ENCODE results near the gene KDM2B.

DNA sequence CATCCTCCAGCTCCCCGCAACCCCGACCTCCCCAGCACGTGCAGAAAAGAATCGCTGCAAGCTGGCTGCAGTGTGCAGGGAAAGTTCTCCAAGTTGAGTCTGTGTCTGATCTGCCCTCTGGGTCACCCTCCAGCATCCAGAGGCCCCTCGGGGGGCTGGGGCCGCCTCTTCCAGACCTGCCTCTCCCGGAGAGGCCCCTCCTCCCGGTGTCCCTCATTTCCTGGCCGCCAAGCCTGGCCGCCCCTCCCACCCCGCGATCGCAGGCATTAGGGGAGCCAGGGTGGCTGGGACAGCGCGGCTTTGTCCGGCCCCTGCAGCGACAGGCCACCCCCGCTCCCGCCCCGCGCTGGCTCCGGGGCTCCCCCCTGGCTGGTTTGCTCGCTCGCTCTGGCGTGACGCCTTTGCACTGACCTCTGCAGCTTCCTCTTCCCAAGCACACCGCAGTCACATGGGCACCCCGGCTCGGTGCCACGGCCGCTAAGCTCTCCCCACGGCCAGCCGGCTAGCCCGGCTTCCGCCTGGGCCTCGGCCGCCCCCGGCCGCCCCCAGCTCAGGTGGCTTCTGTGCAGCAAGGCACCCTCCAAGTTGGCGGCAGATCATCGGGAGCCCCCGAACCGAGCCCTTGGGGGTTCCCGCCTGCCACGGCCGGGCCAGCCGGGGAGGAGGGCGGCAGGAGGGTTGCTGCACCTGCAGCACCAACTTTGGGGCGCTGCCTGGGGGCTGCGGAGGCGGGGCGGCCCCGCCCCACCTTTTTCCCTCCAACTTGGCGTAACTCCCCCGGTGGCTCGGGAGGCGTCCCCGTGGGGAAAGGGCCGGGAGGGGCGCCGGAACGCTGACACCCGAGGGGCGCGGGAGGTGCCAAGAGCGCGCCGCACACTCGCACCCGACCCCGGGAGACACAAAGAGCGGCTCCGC, 43.7 kb downstream of the KDM2B start:
- TF ChIP-seq, protein P1, sequence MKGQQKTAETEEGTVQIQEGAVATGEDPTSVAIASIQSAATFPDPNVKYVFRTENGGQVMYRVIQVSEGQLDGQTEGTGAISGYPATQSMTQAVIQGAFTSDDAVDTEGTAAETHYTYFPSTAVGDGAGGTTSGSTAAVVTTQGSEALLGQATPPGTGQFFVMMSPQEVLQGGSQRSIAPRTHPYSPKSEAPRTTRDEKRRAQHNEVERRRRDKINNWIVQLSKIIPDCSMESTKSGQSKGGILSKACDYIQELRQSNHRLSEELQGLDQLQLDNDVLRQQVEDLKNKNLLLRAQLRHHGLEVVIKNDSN (IDR thresholded peaks at IDR 0.05; ENCODE audit: borderline replicate concordance, low read depth), result peak; percentile 82
- TF ChIP-seq CTCF (IDR thresholded peaks at IDR 0.05), result no peak
- TF ChIP-seq RAD21 (IDR thresholded peaks at IDR 0.05; ENCODE audit: low read length), result no peak
- TF ChIP-seq PBX3 (IDR thresholded peaks at IDR 0.05), result no peak
- no peak for TF ChIP-seq TAF1 (IDR thresholded peaks at IDR 0.05; ENCODE audit: borderline replicate concordance, low read depth, low read length)
- no peak for TF ChIP-seq EP300 (IDR thresholded peaks at IDR 0.05; ENCODE audit: borderline replicate concordance in 1 of 2, low read depth in 1 of 2, low read length in 1 of 2)
- TF ChIP-seq YY1 (IDR thresholded peaks at IDR 0.05; ENCODE audit: low read depth), result no peak
- TF ChIP-seq SIN3A (IDR thresholded peaks at IDR 0.05; ENCODE audit: borderline replicate concordance, low read depth, low read length), result no peak
- no peak for TF ChIP-seq JUND (IDR thresholded peaks at IDR 0.05)

Data from SK-N-SH (cell line).